NCI-H748 (cell line): Measurements from ENCODE around the gene KNSTRN.
A peak's percentile ranks its signal among the peaks of the same experiment; 100 is the strongest.

Experiments
- DNase-seq: peaks from one replicate; lab custom pipeline; 2025; ENCODE audit not compliant: unreplicated experiment; lab: John Stamatoyannopoulos, UW

The KNSTRN gene

DNA sequence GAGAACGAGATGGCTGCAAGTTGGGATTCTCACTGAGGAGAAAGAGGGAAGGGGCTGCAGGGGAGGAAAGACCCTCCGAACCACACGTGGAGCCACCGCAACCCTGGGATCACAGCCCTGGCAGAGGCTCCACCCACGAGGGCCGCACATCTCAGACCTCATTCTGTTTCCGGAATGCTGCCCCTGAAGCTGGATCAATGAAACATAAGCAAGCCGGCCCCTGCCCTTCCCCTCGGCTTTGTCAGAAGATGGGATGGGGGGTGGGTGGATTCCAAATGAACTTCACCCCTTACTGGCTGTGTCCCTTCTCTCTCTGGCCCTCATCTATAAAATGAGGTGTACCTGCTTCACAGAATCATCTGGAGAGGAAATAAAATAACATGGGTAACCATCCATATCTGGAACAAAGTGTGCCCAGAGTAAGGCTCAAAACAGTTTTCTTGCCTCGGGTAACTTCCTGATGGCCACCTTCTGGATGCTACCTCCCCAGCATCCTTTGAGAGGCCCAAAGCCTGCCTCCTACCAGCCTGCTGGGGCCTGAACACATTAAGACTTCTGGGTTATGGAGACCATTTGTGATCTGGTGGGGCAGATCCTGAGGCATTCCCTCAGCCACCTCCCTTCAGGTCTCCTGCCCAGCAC is 37.2 kb upstream of the KNSTRN start:
- no peak for DNase-seq

DNA sequence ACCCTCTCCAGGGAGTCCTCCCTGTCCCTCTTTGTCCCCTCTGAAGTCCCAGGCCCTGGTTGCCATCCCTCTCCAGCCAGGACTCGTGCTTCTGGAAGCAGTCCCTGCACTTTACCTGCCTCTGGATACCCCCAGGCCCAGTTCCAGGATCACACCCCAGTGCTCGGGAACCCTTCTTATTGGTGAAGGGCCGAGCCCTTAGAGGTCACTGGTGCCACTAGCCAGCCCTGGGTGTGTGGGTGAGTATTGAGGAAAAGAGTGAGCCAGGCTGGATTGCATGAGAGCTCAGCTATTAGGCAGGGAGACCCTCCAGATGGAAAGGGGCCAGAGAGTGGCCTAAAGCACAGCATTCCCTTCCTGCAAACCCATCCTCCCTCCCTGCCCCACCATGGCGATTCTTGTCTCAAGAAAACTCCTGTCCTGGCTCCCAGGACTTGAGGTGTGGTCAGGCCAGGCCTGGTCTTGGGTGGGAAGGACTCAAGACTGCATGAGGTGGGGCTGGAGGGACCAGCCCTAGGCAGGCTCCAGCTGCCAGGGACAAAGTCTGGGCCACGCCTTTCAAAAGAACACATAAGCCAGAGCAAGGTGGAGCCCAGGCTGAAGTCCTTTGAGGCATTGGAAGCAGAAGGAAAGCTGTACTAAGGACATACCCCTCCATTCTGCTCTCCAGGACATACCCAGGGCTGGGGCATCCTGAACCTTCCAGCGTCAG is 36.5 kb upstream of the KNSTRN start:
- DNase-seq: no peak

DNA sequence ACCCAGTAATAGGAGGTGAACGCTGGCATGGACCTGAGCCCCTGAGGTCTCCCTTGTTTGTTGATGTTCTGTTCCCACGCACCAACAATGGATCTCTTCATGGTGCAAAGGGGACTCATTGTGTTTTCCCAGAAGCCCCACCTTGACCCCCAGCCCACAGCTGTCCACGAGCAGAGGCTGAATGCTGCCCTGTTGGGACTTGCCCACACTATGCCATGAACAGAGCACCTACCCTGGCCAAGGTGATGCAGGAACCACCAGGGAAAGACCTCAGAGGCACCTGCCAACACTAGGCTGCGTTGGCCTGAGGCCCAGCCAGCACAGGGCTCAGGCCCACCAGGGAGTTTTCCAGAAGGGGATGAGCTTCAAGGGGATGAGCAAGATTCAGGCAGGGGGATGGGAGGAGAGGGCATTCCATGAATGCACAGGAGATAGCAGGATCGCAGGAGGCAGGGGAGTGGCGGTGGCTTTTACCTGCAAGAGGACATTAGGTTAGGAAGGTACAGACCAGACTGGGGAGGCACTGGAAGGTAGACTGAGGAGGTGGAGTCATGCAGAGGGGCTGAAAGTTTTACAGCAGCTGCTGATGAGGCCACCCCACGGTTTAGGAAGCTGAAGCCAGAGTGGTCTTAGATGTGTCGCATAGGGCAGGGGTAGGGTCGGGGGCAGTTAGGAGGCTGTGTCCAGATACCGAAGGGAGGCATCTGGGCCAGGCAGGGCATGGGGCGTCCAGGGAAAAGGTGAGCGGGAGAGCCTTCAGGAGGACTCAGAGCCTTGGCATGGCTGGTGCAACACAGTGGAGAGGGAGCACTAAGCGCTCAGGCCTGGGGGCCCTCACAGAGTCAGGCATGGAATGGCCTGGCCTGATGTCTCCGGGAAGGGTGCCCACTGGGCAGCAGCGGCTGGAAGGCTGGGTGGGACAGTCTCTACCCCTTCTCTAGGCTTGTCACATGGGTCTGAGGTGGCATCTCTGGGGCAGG is 35.7 kb upstream of the KNSTRN start:
- DNase-seq: no peak

DNA sequence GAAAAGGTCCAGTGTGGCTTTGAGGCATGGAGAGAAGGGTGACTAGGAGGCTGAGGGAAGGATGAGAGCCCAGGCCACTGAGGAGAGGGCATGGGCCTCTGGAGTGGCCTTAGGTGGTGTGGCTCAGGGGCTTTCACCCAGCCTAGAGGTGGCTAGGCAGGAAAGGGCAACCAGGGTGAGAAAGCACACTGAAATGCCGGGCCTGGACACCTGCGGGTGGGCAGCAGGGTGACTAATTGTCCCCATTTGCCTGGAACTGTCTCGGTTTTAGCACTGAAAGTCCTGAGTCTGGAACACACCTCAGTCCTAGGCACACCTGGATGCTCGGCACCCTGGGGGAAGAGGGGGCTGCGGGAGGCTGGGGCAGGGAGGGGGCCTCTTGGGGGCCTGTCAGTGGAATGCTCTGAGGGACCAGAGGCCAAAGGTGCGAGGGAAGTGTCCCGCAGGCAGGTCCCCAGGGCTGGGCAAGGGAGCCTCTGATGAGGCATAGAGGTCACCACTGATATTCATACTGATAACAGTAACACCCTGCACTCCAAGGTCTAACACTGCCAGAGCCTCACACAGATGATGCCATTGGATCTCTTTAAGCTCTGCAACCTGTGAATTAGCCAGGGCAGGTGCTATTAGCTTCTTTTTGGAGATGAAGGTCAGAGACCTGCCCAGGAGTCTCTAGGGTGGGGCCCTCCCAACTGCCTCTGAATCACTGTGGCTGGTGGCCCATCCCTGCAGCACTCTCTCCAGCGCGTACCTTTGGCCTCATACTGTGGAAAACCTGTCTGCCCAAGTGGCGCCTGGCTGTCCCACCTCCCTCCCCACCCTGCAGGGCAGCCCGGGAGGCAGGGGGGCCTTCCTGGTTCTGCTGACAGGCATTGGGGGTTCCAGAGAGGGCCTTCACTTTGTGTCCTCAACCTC is 34.7 kb upstream of the KNSTRN start:
- no peak for DNase-seq

DNA sequence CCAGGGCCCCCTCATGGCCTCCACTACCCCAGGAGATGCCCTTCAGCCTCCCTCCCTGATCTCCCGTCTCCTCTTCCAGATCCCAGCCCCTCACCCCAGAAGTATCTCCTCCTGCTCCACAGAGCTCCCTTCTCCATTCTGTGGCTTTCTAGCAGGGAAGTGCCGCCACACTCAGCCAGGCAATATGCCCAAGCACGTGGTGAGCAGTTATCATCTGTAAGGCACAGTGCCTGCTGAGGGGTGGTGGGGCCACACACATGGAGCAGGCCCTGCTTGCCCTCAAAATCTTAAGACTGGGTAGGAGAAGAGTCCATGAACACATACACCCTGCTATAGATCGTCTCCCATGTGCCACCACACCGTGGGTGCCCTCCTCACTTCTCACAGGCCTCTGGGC is 34.0 kb upstream of the KNSTRN start:
- no peak for DNase-seq

DNA sequence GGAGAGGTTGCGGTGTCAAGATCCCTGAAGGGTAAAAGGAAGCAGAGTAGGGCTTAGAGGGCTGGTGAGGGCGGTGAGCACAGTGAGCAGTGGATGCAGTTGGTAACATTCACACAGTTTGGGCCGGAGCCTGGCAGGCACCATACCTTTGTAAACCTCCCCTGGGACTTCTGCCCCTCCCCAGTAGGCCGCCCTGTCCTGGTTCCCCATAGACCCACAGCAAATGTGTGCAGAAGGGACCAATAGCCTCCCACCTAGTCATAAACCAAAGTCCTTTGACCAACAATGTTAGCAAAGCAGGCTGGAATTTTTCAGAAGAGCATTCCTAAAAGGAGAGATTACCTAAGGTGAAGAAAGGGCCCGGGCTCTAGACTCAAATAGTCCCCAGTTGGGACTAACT is 33.4 kb upstream of the KNSTRN start:
- DNase-seq: no peak

DNA sequence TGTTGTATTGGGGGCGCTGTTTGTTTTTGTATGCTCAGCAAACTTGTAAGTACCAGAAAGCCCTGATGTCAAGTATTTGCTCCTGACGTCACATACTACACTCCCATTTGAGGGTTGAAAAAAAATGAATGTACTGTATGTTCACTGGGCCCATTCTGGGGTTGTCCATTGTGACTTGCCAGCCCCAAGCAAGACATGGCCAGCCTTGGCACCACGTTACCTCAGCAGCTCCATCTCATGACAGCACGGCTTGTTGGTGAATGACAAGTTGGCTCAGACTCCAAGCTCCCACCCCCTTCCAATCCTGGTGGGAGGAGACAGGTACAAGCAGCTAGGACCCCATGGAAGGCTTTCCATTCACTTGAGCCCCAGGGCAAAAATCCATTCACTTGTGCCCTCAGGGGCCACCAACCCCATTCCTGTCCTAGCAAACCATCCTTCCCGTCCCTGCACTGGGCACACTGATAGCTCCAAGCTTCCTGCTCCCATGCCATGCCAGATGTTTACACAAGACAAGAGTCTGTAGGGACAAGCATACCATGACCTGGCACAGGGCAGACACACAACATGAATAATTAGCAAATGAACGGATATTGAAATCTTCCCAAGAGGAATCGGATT is 30.1 kb upstream of the KNSTRN start:
- DNase-seq: no peak

DNA sequence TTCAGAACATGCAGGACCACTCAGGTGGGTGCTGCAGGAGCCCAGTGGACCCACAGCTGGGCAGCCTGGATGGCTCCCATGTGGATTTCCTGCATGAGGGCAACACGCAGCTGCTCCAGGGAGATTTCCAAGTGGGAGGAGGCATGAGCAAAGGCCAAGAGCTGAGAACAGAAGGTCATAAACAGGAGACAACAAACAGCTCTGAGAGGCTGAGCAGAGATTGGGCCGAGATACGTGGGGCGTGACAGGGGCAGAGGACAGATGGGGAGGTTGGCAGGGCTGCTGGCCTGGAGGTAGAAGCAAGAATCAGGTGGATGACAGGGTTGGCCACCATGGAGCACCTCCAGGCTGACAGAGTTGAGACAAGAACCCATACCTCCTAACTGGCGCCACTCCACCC is 28.8 kb upstream of the KNSTRN start:
- DNase-seq: no peak

DNA sequence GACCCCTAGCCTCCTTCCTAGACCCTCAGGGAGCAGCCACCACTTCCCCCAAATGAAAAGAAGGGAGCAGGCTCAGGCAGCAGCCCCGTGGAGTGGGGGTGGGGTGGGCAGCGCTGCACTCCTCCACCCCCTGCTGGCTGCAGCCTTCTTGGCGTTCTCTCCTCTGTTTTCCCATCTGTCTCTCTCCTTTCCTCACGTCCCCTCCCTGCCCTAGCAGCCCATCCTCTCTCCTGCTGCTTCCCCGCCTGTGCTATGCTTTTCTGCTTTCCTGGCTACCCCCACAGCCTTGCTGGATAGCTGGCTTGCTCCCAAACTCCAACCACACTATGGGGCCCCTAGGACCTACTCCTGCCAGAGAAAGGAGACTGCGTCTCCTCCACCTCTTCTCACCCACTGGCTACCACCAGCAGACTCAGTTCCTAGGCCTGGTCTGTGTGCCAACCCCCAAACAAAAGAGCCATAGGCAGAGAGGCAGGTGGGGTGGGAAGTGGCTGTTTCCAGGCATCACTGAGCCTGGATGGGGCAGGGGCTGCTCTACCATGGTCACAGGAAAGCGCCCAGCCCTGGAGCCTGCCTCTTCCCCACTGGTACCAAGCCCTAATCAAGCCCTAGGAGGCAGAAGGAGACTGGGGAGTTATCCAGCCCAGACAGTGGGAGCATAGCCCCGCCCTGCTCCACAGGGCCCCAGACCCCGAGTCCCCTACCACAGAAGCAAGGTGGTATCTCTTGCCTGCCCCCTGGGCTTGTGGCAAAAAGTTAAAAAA is 27.9 kb upstream of the KNSTRN start:
- no peak for DNase-seq

DNA sequence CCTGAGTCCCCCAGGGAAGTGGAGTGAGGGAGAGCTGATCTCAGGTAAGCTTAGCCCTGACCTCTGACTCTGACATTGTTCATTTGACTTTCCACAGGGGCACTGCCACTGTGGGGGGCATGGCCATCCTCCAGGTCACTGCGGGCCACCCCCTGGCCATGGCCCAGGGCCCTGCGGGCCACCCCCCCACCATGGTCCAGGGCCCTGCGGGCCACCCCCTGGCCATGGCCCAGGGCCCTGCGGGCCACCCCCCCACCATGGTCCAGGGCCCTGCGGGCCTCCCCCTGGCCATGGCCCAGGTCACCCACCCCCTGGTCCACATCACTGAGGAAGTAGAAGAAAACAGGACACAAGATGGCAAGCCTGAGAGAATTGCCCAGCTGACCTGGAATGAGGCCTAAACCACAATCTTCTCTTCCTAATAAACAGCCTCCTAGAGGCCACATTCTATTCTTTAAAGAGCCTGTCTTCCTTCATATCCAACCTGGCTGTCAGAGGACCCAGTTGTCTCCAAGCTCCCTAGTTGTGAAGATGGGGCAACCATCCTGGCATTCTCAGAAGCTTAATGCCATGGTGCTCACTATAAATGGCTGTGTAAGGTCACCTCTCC is 26.4 kb upstream of the KNSTRN start:
- no peak for DNase-seq

DNA sequence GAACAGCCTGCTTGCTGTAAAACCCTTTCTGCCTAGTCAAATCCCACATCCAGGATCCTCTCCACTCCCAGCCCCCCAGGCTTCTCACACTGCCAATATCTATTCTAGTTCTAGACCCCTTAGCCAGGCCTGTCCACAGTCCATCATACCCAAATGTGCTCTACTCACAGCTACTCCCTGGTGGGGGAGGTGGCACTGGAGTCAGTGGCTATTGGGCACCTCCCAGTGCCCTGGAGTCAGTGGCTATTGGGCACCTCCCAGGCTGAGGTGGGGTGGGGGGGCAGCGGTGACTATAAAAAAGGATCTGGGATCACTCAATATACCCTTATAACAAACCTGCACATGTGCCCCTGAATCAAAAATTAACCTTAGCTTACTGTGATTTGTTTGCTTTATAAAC is 25.3 kb upstream of the KNSTRN start:
- no peak for DNase-seq

DNA sequence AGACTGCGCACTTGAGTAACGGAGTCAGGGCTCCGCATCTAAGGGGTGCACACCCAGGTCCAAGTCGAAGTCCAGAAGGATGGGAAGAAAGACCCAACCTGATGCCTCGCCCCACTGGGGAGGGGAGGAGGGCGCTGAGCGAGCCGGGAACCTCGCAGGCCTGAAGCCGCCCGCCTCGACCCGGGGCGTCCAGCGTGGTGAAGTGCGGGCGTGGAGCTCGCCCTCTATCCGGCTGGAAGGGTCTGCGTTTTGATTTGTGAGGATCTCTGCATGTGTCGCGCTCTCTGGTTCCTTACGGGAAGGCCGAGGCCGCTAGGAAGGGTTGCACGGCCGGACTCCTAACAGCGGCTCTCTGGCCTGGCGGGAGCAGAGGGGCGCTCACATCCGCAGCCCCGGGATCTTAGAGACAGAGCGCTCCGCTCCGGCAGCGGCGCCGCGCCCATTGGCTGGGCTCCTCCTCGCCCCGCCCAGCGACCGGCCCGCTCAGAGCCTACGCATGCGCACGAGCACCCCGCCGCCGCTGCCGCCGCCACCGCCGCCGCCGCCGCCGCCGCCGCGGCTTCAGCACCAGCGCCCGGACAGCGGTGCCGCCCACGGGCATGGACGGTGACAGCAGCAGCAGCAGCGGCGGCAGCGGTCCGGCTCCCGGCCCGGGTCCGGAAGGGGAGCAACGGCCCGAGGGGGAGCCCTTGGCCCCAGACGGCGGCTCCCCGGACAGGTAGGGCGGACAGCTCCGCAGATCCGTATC is 24.6 kb upstream of the KNSTRN start, which contains the start of gene DISP2:
Gene DISP2 (plus strand): TSS at position 497 of the 748 bp plus-strand sequence. CDS start 103 bp downstream, at position 600.
- peak; percentile 84 for DNase-seq

DNA sequence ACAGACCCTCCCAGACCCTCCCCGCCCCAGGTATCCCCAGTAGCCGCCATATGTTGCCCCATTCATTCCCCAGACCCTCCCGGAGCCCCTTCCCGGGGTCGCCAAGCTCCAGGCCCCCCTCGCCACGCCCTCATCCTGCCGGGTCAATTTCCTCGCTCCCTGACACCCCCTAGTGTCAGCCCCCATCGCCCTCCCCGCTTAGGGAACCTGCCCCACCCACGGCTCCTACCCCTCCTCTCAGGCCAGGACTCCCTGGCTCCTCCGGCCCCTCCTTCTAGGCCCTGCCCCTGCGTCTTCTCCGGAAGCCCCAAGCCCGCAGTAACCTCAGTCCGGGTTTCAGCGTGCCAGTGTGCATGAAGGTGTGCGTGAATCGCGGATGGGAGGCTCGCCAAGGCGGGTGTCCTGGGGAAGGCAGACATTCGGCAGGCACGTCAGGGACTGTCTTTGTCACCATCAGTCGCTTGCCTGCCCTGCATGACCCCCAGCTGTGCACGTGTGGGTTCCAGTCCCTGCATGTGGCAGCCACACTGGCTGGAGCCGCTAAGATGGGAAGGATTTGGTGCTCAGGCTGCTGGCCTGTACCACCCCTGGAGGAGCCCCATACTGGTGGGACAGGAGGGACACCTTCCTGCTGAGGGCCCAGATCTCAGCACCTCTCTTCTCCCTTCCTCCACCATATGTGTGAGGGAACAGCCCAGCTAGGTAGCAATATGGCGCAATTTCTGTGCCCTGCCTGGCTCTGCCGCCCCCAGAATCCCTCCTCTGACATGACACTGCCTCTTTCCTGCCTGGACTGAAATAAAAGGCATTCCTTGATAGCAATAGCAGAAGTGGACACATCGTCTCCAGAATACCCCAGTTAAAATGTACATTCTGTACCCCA is 23.8 kb upstream of the KNSTRN start:
- DNase-seq: peak; percentile 48

DNA sequence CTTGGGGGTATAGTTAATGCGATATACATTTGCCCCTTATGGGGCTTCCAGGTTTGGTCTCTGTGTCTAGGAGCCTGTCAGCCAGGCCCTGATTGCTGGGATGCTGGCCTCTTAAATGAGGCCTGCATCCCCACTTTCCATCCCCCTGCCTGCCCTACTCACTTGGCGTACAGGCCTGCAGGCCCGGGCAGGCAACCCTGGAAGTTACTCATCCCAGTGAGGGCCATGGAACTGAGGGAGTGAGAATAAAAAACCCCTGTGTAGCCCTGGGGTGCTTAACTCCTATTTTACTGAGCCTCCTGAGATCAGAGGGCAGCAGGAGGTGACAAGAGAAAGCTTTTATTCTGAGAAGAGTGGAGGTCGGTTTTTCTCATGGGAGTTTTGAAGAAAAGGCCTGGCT is 22.5 kb upstream of the KNSTRN start:
- DNase-seq: no peak

DNA sequence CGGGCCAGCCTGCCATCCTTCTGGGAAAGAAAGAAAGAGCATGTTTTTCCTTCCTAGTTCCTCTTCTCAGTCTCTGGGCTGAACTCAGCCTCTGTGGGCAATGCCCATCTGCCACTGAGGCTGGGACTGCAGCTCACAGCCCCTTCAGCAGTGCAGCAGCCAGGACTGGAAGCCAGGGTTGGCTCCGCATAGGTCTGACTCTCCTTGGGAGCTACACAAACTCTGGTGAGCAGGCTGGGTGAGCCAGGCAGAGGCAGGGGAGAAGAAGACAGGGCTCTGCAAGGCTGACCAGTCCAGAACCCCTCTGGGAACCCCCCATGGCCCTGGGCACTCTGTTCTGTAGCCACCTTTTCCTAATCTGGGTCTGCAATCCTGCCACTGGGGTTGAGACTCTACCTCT is 20.9 kb upstream of the KNSTRN start:
- DNase-seq: no peak

DNA sequence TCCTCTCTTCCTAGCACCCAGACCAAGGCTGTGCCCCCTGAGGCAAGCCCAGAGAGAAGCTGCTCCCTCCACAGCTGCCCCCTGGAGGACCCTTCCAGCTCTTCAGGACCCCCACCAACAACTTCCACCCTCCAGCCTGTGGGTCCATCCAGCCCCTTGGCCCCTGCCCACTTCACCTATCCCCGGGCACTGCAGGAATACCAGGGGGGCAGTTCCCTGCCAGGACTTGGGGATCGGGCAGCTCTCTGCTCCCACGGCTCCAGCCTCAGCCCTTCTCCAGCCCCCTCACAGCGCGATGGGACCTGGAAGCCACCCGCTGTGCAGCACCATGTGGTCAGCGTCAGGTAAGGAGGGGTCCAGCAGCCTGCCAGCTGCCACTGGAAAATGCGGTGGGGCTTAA is 18.9 kb upstream of the KNSTRN start:
- DNase-seq: no peak

DNA sequence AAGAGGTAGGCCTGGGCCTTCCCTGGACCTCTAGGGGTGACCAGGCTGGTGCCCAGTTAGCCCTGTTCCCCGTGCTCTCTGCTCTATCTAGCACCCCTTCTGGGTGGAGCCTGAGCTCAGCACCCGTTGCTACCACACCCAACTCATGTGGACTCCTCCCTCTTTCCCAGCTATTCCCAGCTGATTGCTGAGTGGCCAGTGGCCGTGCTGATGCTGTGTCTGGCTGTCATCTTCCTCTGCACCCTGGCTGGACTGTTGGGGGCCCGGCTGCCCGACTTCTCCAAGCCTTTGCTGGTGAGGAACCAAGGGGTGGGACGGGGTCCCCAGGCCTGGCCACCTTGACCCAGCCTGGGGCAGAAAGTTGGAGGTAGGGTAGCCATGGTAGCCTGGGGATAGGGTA is 18.3 kb upstream of the KNSTRN start:
- no peak for DNase-seq
